Left ventricle myocardium superior (tissue), 1 donor: ENCODE measurements around the gene ZNF770. TPM values are rescaled to one million over a fixed set of nuclear protein-coding genes. Genes with fewer than 3 reads are reported as not detected.

ENCODE experiments used
- total RNA-seq: library from RNA; stranded (reverse); fragmentation: NEBNext Ultra II Directional; extraction: Animal tissue kit (Norgen Biotek cat#: 25700); gene quantifications from one replicate; pipeline ENCODE4 v1.2.1, GENCODE V29; 2021
- donor health status: DM: no; HTN: yes; CAD: no; lungs with severe emphysema.

ZNF770 gene
- total RNA-seq, 1 donor from 2014 or later, result 57.1 TPM

Other genes with a start within 250 kb of the ZNF770 start
- not detected for gene GJD2, start 233.3 kb downstream of the ZNF770 start, total RNA-seq
- gene ACTC1, start 192.7 kb downstream of the ZNF770 start, total RNA-seq, result 14,086 TPM
- gene AQR, start 18.5 kb downstream of the ZNF770 start, total RNA-seq, result 11.0 TPM
- not detected for gene NANOGP8, start 97.0 kb upstream of the ZNF770 start, total RNA-seq